ENCODE data around the gene ACOT11.

The ACOT11 gene

GRCh38 chr1:54653036-54653435 is 105.0 kb downstream of the ACOT11 start:
- no peak for TF ChIP-seq CTCF (IDR thresholded peaks at IDR 0.05; ENCODE audit: low read depth, low read length)

GRCh38 chr1:54658164-54658913 is 110.3 kb downstream of the ACOT11 start:
- TF ChIP-seq CTCF (IDR thresholded peaks at IDR 0.05; ENCODE audit: low read depth, low read length) = no peak
- no peak overlapping the region for H3K4me3 ChIP-seq (ENCODE audit: low read depth, low read length)

More at GRCh38 chr1:54653036-54653435, 105.0 kb downstream of the ACOT11 start:
- no peak overlapping the region for H3K4me3 ChIP-seq (ENCODE audit: low read depth, low read length)

Measured in WI38 (cell line).